ENCODE data around the gene DIP2C. TPM values are rescaled to one million over a fixed set of nuclear protein-coding genes. Genes with fewer than 3 reads are reported as not detected.

The DIP2C gene
- total RNA-seq, 1 donor from 2014 or later = 30.8 TPM

DNA sequence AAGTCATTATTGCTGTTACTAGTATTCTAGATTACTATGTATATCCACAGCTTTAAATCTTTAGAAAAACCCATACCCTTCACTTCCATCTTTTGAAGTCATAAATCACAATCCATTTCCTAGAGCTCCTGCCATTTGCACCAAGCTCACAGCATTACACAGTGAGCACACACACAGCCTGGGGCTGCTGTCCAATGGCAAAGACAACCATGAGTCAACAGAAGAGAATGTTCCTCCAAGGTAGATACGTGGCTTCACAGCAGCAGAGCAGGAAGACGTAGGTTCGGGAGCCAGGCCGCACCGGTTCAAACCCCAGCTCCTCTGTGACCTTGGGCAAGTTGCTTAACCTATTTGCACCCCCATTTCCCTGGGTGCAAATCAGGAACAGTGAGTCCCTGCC is 234.6 kb downstream of the DIP2C start:
- TF ChIP-seq, protein P1, sequence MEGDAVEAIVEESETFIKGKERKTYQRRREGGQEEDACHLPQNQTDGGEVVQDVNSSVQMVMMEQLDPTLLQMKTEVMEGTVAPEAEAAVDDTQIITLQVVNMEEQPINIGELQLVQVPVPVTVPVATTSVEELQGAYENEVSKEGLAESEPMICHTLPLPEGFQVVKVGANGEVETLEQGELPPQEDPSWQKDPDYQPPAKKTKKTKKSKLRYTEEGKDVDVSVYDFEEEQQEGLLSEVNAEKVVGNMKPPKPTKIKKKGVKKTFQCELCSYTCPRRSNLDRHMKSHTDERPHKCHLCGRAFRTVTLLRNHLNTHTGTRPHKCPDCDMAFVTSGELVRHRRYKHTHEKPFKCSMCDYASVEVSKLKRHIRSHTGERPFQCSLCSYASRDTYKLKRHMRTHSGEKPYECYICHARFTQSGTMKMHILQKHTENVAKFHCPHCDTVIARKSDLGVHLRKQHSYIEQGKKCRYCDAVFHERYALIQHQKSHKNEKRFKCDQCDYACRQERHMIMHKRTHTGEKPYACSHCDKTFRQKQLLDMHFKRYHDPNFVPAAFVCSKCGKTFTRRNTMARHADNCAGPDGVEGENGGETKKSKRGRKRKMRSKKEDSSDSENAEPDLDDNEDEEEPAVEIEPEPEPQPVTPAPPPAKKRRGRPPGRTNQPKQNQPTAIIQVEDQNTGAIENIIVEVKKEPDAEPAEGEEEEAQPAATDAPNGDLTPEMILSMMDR (IDR thresholded peaks at IDR 0.05; ENCODE audit: borderline replicate concordance) = no peak
- Histone ChIP-seq H3K27me3 (ENCODE audit: low read depth) (no peaks in the 10 kb centered on the region), H3K9me3 (replicated peaks) (no peaks in the 10 kb centered on the region), H3K4me1 (peaks cover 58% of the 10 kb centered on the region), H3K27ac (replicated peaks) (peak overlapping the region; percentile 52), H3K36me3 (no peaks in the 10 kb centered on the region), H3K4me3 (no peak overlapping the region)
- DNase-seq = peak; percentile 37
- intact Hi-C loops (cut with micrococcal nuclease) = no loop called here

DNA sequence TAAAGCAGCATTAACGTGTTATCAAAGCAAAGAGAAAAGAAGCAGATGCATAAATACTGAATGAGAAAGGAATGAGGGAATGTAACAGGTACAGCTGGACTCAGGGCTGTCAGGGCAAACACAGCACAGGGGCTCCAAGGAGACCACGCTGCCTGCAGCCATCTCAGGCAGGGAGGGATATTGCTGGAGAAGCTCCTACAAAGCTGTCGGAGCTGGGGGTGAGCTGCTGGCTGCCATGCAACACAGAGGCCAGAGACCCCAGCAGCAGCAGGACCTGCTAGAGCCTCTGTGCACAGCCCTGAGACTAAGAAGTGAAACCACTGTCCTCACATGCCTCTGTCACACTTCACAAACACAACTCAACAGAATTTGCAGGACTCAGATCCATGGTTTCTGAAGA is 235.8 kb downstream of the DIP2C start:
- Histone ChIP-seq H3K9me3 (replicated peaks) (no peaks in the 10 kb centered on the region), H3K27me3 (ENCODE audit: low read depth) (no peaks in the 10 kb centered on the region), H3K4me3 (no peak overlapping the region), H3K4me1 (peaks cover 55% of the 10 kb centered on the region), H3K36me3 (no peaks in the 10 kb centered on the region), H3K27ac (replicated peaks) (no peak overlapping the region)
- intact Hi-C loops (cut with micrococcal nuclease) = no loop called here
- no peak for DNase-seq
- TF ChIP-seq, protein P1 (IDR thresholded peaks at IDR 0.05; ENCODE audit: borderline replicate concordance) = no peak

GRCh38 chr10:452512-453426 is 236.7 kb downstream of the DIP2C start:
- H3K27ac ChIP-seq (replicated peaks) = no peak overlapping the region
- no peak for DNase-seq
- H3K36me3 ChIP-seq = no peaks in the 10 kb centered on the region
- no peaks in the 10 kb centered on the region for H3K27me3 ChIP-seq (ENCODE audit: low read depth)
- no peak overlapping the region for H3K4me3 ChIP-seq
- H3K4me1 ChIP-seq = peaks cover 46% of the 10 kb centered on the region
- TF ChIP-seq, protein P1 (IDR thresholded peaks at IDR 0.05; ENCODE audit: borderline replicate concordance) = no peak
- intact Hi-C loops (cut with micrococcal nuclease) = no loop called here
- H3K9me3 ChIP-seq (replicated peaks) = no peaks in the 10 kb centered on the region

DNA sequence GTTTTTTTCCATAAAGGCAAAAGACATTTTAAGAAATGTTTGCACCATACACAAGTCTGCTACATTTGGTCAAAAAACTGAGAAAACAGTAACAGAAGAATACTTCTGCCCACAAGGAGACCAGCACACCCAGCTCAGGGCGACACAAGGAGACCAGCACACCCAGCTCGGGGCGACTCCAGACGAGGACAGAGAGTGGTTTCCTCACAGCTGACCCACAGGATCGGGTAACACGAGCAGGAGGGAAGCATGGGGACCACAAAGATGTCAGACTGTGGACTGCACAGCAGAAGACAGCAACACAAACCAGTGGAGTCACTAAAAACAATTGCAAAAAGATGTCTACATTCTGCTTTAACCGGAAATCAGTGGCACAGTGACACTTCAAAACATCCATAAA is 237.6 kb downstream of the DIP2C start:
- intact Hi-C loops (cut with micrococcal nuclease) = no loop called here
- Histone ChIP-seq H3K9me3 (replicated peaks) (no peaks in the 10 kb centered on the region), H3K27me3 (ENCODE audit: low read depth) (no peaks in the 10 kb centered on the region), H3K27ac (replicated peaks) (no peak overlapping the region), H3K36me3 (no peaks in the 10 kb centered on the region), H3K4me1 (peaks cover 38% of the 10 kb centered on the region), H3K4me3 (no peak overlapping the region)
- TF ChIP-seq, protein P1 (IDR thresholded peaks at IDR 0.05; ENCODE audit: borderline replicate concordance) = no peak
- no peak for DNase-seq

DNA sequence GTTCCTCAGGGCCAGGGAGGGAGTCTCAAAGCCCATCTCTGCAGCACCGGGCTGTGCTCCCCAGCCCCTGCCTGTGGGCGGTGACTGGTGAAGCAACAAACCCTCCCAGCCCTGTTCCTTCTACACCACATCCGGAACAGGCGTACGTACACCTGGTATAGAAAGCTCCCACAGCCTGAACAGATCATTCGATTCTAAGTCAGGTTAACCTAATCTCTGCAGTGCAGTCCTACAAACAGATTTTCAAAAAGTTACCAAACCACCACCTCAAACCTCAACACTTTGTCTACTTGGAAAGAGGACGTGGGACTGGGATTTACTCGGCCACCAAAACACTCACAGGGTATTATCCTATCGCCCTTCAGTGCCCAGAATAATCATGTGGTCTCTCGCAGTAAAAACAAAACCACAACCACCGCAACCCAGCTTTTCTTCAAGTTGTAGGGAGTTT is 238.4 kb downstream of the DIP2C start:
- intact Hi-C loops (cut with micrococcal nuclease) = no loop called here
- TF ChIP-seq, protein P1 (IDR thresholded peaks at IDR 0.05; ENCODE audit: borderline replicate concordance) = no peak

More for the DNA sequence above, 238.4 kb downstream of the DIP2C start:
- Histone ChIP-seq H3K4me3 (no peak overlapping the region), H3K4me1 (peaks cover 38% of the 10 kb centered on the region), H3K27ac (replicated peaks) (no peak overlapping the region), H3K9me3 (replicated peaks) (no peaks in the 10 kb centered on the region), H3K36me3 (no peaks in the 10 kb centered on the region), H3K27me3 (ENCODE audit: low read depth) (no peaks in the 10 kb centered on the region)
- no peak for DNase-seq
